ENCODE results near the gene LITAFD.

Gene LITAFD

DNA sequence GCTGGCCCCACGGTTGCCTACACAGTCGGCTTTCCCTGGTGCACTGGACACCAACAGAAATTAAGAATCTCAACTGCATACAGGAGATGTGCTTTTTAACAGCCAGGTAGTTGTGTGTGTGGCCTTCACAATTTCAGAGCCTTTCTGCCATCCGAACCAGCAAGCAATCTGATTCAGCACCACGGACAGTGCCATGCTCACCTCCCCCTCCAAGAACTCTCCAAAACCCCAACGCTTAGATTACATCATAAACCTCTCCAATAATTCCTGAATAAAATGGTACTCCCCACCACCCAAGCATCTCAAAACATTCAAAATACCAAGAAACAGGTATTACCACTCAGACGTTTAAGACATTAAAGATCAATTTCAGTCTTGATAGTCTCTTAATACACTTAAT lies 49.7 kb downstream of the LITAFD start:
- no peak for ATAC-seq
- no peaks in the 10 kb centered on the region for H3K9me3 Mint-ChIP-seq
- peaks cover 74% of the 10 kb centered on the region for H3K4me1 Mint-ChIP-seq
- peaks cover 35% of the 10 kb centered on the region for H3K36me3 Mint-ChIP-seq
- H3K4me3 Mint-ChIP-seq = no peak overlapping the region
- H3K27ac Mint-ChIP-seq = no peak overlapping the region
- no peaks in the 10 kb centered on the region for H3K27me3 Mint-ChIP-seq

DNA sequence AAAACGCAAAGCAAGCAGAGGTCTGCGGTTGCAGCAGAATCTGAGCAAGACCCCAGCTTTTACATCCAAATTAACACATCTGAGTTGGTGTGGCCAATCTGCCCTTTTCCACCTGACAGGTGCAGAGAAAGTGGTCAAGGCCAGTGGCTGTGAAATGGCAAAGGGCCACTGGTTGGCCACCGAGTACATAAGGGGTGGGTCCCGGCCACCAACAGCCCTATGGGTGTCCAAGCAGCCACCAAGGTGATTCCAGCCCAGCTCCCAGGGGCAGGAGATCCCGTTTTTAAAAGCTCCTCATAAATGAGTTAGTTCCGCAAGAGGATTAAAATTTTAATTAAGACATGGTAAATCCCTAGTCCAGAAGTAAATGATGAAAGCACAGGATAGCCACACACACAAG lies 52.5 kb downstream of the LITAFD start:
- no peak overlapping the region for H3K27ac Mint-ChIP-seq

More for the DNA sequence above, 52.5 kb downstream of the LITAFD start:
- peaks cover 75% of the 10 kb centered on the region for H3K4me1 Mint-ChIP-seq
- no peaks in the 10 kb centered on the region for H3K27me3 Mint-ChIP-seq
- no peaks in the 10 kb centered on the region for H3K9me3 Mint-ChIP-seq
- H3K4me3 Mint-ChIP-seq = no peak overlapping the region
- ATAC-seq = no peak
- H3K36me3 Mint-ChIP-seq = peaks cover 9% of the 10 kb centered on the region
